ENCODE data around the gene AQR.
"Not testable (repeated sequence)": the region's sequence is repeated elsewhere in the genome, so short reads cannot be mapped to it uniquely, and the experiment has no call there.

The AQR gene

GRCh38 chr15:34933432-34933975 lies 36.0 kb downstream of the AQR start:
- TF ChIP-seq, protein P1, sequence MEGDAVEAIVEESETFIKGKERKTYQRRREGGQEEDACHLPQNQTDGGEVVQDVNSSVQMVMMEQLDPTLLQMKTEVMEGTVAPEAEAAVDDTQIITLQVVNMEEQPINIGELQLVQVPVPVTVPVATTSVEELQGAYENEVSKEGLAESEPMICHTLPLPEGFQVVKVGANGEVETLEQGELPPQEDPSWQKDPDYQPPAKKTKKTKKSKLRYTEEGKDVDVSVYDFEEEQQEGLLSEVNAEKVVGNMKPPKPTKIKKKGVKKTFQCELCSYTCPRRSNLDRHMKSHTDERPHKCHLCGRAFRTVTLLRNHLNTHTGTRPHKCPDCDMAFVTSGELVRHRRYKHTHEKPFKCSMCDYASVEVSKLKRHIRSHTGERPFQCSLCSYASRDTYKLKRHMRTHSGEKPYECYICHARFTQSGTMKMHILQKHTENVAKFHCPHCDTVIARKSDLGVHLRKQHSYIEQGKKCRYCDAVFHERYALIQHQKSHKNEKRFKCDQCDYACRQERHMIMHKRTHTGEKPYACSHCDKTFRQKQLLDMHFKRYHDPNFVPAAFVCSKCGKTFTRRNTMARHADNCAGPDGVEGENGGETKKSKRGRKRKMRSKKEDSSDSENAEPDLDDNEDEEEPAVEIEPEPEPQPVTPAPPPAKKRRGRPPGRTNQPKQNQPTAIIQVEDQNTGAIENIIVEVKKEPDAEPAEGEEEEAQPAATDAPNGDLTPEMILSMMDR (IDR thresholded peaks at IDR 0.05; ENCODE audit: low read depth, low read length) = no peak
- no peak for DNase-seq (ENCODE audit: extremely low read depth, low read depth)

DNA sequence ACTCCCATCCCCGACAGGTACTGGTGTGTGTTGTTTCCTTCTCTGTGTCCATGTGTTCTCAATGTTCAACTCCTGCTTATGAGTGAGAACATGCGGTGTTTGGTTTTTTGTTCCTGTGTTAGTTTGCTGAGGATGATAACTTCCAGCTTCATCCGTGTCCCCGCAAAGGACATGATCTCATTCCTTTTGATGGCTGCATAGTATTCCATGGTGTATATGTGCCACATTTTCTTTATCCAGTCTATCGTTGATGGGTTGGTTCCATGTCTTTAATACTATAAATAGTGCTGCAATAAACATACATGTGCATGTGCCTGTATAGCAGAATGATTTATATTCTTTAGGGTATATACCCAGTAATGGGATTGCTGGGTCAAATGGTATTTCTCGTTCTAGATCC lies 41.2 kb downstream of the AQR start:
- not testable (repeated sequence) for DNase-seq (ENCODE audit: extremely low read depth, low read depth)

DNA sequence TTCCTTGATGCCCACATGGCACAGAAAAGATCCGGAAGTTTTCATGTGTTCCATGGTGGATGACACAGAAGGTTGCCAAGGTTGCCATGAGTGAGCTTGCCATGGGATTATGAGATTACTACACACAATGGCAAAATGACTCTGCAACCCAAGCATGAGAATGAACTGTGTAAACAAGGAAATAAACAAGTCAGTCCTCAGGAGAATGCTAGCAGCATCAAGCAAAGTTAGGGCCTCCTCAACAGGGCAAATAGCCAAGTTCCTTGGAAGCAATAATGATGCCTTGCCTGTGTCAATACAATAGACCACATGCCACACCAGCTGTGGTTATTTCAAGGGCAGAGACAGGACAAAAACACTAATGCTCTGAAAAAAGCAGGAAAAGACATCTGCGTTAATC lies 41.8 kb downstream of the AQR start:
- TF ChIP-seq, protein P1 (IDR thresholded peaks at IDR 0.05; ENCODE audit: low read depth, low read length) = no peak
- DNase-seq (ENCODE audit: extremely low read depth, low read depth) = no peak

DNA sequence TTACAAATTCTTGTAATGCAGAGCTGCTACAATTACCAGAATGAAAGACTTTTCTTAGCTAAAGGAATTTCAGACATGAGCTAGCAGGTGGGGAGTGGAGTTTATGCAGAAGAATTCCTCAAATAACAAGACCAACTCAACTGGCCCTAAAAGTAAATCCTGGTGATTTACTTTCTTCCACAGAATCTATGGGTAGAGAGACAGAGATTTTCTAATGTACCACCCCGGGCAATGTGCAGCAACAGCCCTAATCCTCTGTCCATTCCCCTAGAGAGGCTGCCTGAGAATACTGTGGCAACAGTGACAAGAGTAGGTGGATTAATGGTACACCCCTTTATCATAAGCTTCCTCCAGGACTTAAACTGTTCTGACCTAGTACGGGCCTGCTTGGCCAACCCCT lies 55.2 kb downstream of the AQR start:
- TF ChIP-seq, protein P1 (IDR thresholded peaks at IDR 0.05; ENCODE audit: low read depth, low read length) = no peak
- DNase-seq (ENCODE audit: extremely low read depth, low read depth) = no peak

DNA sequence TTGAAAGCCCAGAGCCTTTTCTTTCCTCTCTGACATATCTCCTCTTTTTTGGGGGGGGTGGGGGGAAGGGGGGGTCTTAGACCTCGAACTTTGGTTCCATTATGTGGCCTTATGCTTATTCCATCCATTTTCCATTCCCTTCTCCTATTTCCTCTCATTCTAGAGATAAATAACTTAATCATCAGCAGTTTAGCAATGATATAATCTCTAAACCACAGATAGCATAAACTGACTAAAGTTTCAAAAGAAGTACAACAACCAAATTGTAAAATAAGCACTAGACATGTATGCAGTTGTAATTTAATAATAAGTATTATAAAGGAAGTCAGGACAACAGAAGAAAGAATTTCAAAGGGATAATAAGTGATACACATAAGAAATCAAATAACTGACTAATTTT lies 64.5 kb downstream of the AQR start:
- no peak for DNase-seq (ENCODE audit: extremely low read depth, low read depth)
- TF ChIP-seq, protein P1 (IDR thresholded peaks at IDR 0.05; ENCODE audit: low read depth, low read length) = no peak

GRCh38 chr15:34904527-34904926 lies 65.0 kb downstream of the AQR start:
- TF ChIP-seq, protein P1 (IDR thresholded peaks at IDR 0.05; ENCODE audit: low read depth, low read length) = no peak
- DNase-seq (ENCODE audit: extremely low read depth, low read depth) = no peak

- no peak for DNase-seq (ENCODE audit: extremely low read depth, low read depth)
- TF ChIP-seq, protein P1 (IDR thresholded peaks at IDR 0.05; ENCODE audit: low read depth, low read length) = no peak
Observed at GRCh38 chr15:34900748-34901147, 68.8 kb downstream of the AQR start.

DNA sequence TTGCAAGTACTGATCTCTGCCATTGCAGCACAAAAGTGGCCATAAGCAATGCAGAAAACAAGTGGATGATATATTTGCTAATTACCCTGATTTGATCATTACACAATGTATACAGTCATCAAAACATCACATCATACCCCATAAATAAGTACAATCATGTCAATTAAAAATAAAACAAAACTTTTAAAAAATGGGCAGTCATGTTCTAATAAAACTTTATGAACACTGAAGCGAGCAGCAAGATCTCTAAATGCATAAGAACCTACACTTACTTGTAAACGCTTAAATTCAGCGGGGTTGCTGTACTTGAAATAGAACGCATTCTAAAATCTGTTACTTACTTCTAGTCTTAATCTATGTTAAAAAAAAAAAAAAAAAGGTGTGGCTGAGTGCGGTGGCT lies 73.4 kb downstream of the AQR start:
- TF ChIP-seq, protein P1 (IDR thresholded peaks at IDR 0.05; ENCODE audit: low read depth, low read length) = no peak
- no peak for DNase-seq (ENCODE audit: extremely low read depth, low read depth)

All from AG09319 (cell line).